GM12878 (cell line): ENCODE measurements around the gene DLL1. TPM values are rescaled to one million over a fixed set of nuclear protein-coding genes. Genes with fewer than 3 reads are reported as not detected.

Source experiments
- CHD1 ChIP-seq: IDR thresholded peaks from 2 replicates; pipeline ENCODE4 v1.6.1; 2012; ENCODE audit warnings: low read depth, low read length, improper control_type of control experiment
- EED ChIP-seq: sonication (generic); IDR thresholded peaks from 2 replicates; pipeline ENCODE4 v1.6.1; 2016; ENCODE audit warnings: antibody characterized with exemption, low read depth
- TARDBP ChIP-seq: IDR thresholded peaks from 2 replicates; pipeline ENCODE4 v1.6.1; 2016; ENCODE audit warnings: borderline replicate concordance
- YY1 ChIP-seq: IDR thresholded peaks from 2 replicates; pipeline ENCODE4 v1.6.1; 2011; ENCODE audit warnings: low read depth, mild to moderate bottlenecking, low read length
- ZNF207 ChIP-seq: fragments of 450-650 bp; IDR thresholded peaks from 2 replicates; pipeline ENCODE4 v1.6.1; 2014; ENCODE audit warnings: antibody characterized with exemption, mild to moderate bottlenecking, borderline replicate concordance
- polyA plus RNA-seq, 11 experiments: library from polyadenylated mRNA; depleted of rRNA in 4 of 11; unstranded in 6 of 11; stranded (reverse) in 5 of 11; fragments of >200 nt; fragmentation: Nextera tagmentation in 4 of 11; fragmentation: Illumina TruSeq in 1 of 11; extraction: Ambion mirVana in 4 of 11; extraction: Trizol in 1 of 11; gene quantifications; 1 replicate in 1 of 11; 2 replicates in 10 of 11; pipeline versions ENCODE4 v1.2.1 to v1.2.3, GENCODE V29; 2011 to 2016; ENCODE audit warnings: inconsistent platforms in 2 of 11, missing spikeins in 2 of 11, low read depth in 1 of 11
- total RNA-seq, 4 experiments: library from RNA; depleted of rRNA in 3 of 4; stranded (reverse); fragments of >200 nt in 3 of 4; fragmentation: Illumina TruSeq in 1 of 4; extraction: Trizol in 1 of 4; gene quantifications; 2 replicates each; pipeline versions ENCODE4 v1.2.1 to v1.2.3, GENCODE V29; 2013 to 2021
- TF ChIP-seq, protein P1 (sequence below): fragments of 450-650 bp; IDR thresholded peaks from 2 replicates; pipeline ENCODE4 v1.6.1; 2018; ENCODE audit warnings: mild to moderate bottlenecking, low read depth, moderate library complexity; ENCODE audit not compliant: partially characterized antibody
- TF ChIP-seq, protein P2 (sequence below): fragments of 450-650 bp; formaldehyde crosslinking; IDR thresholded peaks from 2 replicates; pipeline ENCODE4 v1.4.0; 2020; ENCODE audit warnings: mild to moderate bottlenecking, moderate library complexity

DLL1 gene
- total and polyA plus RNA-seq, 10 of the 15 experiments (the other 5 are each of a cell fraction or from before 2014, with no cell fraction given): 0.02 to 0.80 (median 0.19) TPM

DNA sequence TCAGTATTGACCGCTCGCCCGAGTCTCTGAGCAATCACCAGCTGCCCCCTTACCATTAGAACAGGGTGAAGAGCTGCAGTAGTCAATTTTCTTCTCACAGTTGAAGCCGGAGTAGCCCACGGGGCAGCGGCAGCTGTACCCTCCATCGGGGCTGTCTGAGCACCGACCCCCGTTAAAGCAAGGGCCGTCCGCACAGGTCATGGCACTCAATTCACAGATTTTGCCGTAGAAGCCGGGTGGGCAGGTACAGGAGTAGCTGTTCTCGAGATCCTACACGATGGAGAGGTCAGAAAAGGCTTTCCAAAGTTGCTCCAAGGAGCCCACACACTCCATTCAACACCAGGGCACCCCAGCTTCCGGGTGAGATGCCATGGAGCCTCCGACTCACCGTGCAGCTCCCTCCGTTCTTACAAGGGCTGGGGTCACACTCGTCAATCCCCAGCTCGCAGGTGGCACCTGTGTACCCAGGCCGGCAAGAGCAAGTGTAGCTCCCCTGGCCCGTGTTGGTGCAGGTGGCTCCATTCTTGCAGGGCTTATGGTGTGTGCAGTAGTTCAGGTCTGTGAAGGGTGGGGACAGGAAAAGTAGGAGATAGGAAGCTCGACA lies 5.9 kb downstream of the DLL1 start (continued):
- TF ChIP-seq ZNF207: no peak
- no peak for TF ChIP-seq EED
- no peak for TF ChIP-seq YY1
- TF ChIP-seq CHD1: no peak
- TF ChIP-seq, protein P1, sequence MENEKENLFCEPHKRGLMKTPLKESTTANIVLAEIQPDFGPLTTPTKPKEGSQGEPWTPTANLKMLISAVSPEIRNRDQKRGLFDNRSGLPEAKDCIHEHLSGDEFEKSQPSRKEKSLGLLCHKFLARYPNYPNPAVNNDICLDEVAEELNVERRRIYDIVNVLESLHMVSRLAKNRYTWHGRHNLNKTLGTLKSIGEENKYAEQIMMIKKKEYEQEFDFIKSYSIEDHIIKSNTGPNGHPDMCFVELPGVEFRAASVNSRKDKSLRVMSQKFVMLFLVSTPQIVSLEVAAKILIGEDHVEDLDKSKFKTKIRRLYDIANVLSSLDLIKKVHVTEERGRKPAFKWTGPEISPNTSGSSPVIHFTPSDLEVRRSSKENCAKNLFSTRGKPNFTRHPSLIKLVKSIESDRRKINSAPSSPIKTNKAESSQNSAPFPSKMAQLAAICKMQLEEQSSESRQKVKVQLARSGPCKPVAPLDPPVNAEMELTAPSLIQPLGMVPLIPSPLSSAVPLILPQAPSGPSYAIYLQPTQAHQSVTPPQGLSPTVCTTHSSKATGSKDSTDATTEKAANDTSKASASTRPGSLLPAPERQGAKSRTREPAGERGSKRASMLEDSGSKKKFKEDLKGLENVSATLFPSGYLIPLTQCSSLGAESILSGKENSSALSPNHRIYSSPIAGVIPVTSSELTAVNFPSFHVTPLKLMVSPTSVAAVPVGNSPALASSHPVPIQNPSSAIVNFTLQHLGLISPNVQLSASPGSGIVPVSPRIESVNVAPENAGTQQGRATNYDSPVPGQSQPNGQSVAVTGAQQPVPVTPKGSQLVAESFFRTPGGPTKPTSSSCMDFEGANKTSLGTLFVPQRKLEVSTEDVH: no peak
- TF ChIP-seq, protein P2, sequence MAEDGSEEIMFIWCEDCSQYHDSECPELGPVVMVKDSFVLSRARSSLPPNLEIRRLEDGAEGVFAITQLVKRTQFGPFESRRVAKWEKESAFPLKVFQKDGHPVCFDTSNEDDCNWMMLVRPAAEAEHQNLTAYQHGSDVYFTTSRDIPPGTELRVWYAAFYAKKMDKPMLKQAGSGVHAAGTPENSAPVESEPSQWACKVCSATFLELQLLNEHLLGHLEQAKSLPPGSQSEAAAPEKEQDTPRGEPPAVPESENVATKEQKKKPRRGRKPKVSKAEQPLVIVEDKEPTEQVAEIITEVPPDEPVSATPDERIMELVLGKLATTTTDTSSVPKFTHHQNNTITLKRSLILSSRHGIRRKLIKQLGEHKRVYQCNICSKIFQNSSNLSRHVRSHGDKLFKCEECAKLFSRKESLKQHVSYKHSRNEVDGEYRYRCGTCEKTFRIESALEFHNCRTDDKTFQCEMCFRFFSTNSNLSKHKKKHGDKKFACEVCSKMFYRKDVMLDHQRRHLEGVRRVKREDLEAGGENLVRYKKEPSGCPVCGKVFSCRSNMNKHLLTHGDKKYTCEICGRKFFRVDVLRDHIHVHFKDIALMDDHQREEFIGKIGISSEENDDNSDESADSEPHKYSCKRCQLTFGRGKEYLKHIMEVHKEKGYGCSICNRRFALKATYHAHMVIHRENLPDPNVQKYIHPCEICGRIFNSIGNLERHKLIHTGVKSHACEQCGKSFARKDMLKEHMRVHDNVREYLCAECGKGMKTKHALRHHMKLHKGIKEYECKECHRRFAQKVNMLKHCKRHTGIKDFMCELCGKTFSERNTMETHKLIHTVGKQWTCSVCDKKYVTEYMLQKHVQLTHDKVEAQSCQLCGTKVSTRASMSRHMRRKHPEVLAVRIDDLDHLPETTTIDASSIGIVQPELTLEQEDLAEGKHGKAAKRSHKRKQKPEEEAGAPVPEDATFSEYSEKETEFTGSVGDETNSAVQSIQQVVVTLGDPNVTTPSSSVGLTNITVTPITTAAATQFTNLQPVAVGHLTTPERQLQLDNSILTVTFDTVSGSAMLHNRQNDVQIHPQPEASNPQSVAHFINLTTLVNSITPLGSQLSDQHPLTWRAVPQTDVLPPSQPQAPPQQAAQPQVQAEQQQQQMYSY (CRISPR knock-in tag): no peak
- TF ChIP-seq TARDBP: no peak
